Stimulated activated memory B cell treated with anti-CD40 and anti-IgM and Interleukin-4, amounts not matched to agents 10 μg/mL and 1 μg/mL and 100 μg/mL, for 72 hours (primary cell): Measurements from ENCODE around the gene CCDC57.

Experiments used
- ATAC-seq: fragments of 150-1000 bp; cut with Tn5 transposase; 2 replicates; pipeline ENCODE4 v1.10.0; 2021
- H3K27ac Mint-ChIP-seq: one replicate; pipeline ENCODE4 v1.8.0; 2022; ENCODE audit warnings: mild to moderate bottlenecking, mixed read lengths
- H3K27me3 Mint-ChIP-seq: one replicate; pipeline ENCODE4 v1.8.0; 2022; ENCODE audit warnings: mixed read lengths
- H3K36me3 Mint-ChIP-seq: one replicate; pipeline ENCODE4 v1.8.0; 2022; ENCODE audit warnings: mixed read lengths
- H3K4me1 Mint-ChIP-seq: one replicate; pipeline ENCODE4 v1.8.0; 2022; ENCODE audit warnings: mixed read lengths
- H3K4me3 Mint-ChIP-seq: one replicate; pipeline ENCODE4 v1.8.0; 2022; ENCODE audit warnings: mild to moderate bottlenecking, moderate library complexity, mixed read lengths
- H3K9me3 Mint-ChIP-seq: one replicate; pipeline ENCODE4 v1.8.0; 2022; ENCODE audit warnings: mixed read lengths

The CCDC57 gene

GRCh38 chr17:82085931-82086764 is 126.5 kb downstream of the CCDC57 start:
- H3K9me3 Mint-ChIP-seq, result no peaks in the 10 kb centered on the region
- H3K4me1 Mint-ChIP-seq, result no peaks in the 10 kb centered on the region
- ATAC-seq, result no peak
- no peaks in the 10 kb centered on the region for H3K27me3 Mint-ChIP-seq
- H3K4me3 Mint-ChIP-seq, result no peak overlapping the region
- no peak overlapping the region for H3K27ac Mint-ChIP-seq
- peaks cover 38% of the 10 kb centered on the region for H3K36me3 Mint-ChIP-seq

DNA sequence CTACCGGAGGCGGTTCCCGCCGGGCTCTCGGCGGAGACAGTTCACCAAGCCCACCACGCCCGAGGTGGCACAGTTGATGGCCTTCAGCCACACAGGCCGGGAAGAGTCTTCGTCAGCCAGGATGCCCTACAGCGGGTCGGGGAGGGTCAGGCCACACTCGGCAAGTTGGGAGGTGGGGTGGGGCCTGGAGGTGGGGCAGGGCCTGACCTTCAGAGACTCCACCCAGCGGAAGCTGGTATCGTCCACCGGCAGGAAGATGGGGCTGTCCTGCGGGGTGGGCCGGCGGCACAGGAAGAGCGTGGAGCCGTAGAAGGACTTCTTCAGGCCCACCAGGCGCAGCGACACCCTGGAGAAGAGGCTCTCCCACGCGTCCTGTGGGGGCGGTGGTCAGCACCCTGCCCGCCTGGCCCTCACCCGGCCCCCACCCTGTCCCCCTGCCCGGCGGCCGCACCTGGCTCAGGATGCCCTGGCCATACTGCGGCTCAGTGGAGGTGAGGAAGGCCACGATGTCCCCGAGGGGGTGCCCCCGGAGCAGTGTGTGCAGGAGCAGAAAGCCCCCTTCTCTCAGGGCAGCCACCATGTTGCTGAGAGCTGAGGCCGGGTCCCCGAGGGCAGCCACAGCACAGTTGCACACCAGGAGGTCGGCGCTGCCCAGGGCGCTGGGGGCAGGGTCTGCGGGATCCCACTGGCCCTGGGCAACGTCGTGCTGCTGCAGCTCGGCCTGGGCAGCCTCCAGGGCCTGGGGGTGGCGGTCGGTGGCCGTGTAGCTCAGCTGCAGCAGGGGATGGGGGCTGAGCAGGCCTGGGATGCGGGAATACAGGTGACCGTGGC is 127.4 kb downstream of the CCDC57 start:
- H3K4me1 Mint-ChIP-seq, result no peaks in the 10 kb centered on the region
- H3K9me3 Mint-ChIP-seq, result no peaks in the 10 kb centered on the region
- H3K4me3 Mint-ChIP-seq, result no peak overlapping the region
- no peak for ATAC-seq
- H3K27me3 Mint-ChIP-seq, result no peaks in the 10 kb centered on the region
- H3K27ac Mint-ChIP-seq, result no peak overlapping the region
- peaks cover 47% of the 10 kb centered on the region for H3K36me3 Mint-ChIP-seq

- no peaks in the 10 kb centered on the region for H3K27me3 Mint-ChIP-seq
- no peak overlapping the region for H3K4me3 Mint-ChIP-seq
- ATAC-seq, result no peak
- no peaks in the 10 kb centered on the region for H3K4me1 Mint-ChIP-seq
- H3K9me3 Mint-ChIP-seq, result no peaks in the 10 kb centered on the region
- no peak overlapping the region for H3K27ac Mint-ChIP-seq
- H3K36me3 Mint-ChIP-seq, result peaks cover 55% of the 10 kb centered on the region
Observed at GRCh38 chr17:82084373-82085030, 128.1 kb downstream of the CCDC57 start.

DNA sequence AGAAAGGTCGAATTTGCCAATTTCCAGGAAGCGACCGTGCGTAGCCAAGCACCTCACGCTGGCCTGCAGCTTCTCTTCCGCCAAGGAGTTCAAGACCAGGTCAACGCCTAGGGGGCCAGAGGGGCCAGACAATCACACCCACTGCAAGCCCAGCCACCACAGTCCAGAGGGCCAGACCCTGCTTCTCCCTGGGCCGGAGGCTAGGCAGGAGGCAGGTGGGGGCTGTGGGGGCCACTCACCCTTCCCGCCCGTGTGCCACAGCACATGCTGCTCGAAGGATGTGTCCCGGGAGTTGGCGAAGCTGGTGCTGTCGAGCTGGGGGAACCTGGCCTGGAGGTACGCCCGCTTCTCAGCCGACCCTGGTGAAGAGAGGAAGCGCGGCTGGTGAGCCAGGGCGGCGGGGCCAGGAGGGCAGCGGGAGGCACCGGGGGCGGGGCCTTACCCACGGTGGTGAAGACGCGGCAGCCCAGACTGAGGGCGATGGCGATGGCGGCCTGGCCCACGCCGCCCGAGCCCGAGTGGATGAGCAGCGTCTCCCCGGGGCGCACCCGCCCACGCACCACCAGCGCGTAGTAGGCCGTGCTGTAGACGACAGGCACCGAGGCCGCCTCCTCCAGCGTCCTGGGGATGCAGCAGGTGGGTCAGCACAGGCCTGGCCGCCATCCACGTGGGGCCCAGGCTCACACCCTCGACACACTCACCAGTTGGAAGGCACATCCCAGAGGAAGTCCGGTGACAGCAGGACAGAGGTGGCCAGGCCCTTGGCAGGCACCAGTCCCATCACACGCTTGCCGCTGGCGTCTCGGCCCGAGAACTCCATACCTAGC is 128.9 kb downstream of the CCDC57 start:
- no peak for ATAC-seq
- no peaks in the 10 kb centered on the region for H3K4me1 Mint-ChIP-seq
- H3K27me3 Mint-ChIP-seq, result no peaks in the 10 kb centered on the region
- H3K9me3 Mint-ChIP-seq, result no peaks in the 10 kb centered on the region
- H3K36me3 Mint-ChIP-seq, result peaks cover 60% of the 10 kb centered on the region
- H3K4me3 Mint-ChIP-seq, result no peak overlapping the region
- H3K27ac Mint-ChIP-seq, result no peak overlapping the region

DNA sequence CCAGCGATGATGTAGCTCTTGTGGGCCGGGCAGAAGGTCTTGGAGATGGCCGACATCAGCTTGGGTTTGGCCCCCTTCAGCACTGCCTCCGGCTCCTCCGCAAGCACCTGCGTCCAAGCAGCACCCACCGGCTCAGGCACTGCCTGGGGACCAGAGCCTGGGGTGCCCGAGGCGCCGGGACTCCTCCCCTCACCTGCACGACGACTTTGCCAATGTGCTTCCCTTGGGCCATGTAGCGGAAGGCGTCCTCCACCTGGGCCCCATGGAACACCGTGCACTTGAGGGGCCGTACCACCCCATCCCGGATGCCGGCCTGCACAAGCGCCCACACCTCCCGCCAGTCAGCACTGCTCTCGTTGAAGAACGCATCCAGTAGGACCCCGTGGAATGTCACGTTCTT is 129.6 kb downstream of the CCDC57 start:
- Mint-ChIP-seq H3K4me1 (no peaks in the 10 kb centered on the region), H3K4me3 (no peak overlapping the region), H3K27me3 (no peaks in the 10 kb centered on the region), H3K27ac (no peak overlapping the region), H3K36me3 (peaks cover 61% of the 10 kb centered on the region), H3K9me3 (no peaks in the 10 kb centered on the region)
- ATAC-seq, result no peak

GRCh38 chr17:82082456-82082855 is 130.2 kb downstream of the CCDC57 start:
- no peak overlapping the region for H3K4me3 Mint-ChIP-seq
- H3K4me1 Mint-ChIP-seq, result no peaks in the 10 kb centered on the region
- no peaks in the 10 kb centered on the region for H3K9me3 Mint-ChIP-seq
- H3K27ac Mint-ChIP-seq, result no peak overlapping the region
- H3K36me3 Mint-ChIP-seq, result peaks cover 65% of the 10 kb centered on the region
- no peak for ATAC-seq
- H3K27me3 Mint-ChIP-seq, result no peaks in the 10 kb centered on the region

GRCh38 chr17:82081966-82082365 is 130.7 kb downstream of the CCDC57 start:
- H3K9me3 Mint-ChIP-seq, result no peaks in the 10 kb centered on the region
- no peak for ATAC-seq
- peaks cover 67% of the 10 kb centered on the region for H3K36me3 Mint-ChIP-seq
- H3K4me1 Mint-ChIP-seq, result no peaks in the 10 kb centered on the region
- no peaks in the 10 kb centered on the region for H3K27me3 Mint-ChIP-seq
- H3K27ac Mint-ChIP-seq, result no peak overlapping the region
- no peak overlapping the region for H3K4me3 Mint-ChIP-seq

- peaks cover 4% of the 10 kb centered on the region for H3K27me3 Mint-ChIP-seq
- no peaks in the 10 kb centered on the region for H3K9me3 Mint-ChIP-seq
- no peak overlapping the region for H3K4me3 Mint-ChIP-seq
- peaks cover 2% of the 10 kb centered on the region for H3K4me1 Mint-ChIP-seq
- H3K27ac Mint-ChIP-seq, result no peak overlapping the region
- no peak for ATAC-seq
- H3K36me3 Mint-ChIP-seq, result peaks cover 71% of the 10 kb centered on the region
Observed at GRCh38 chr17:82081546-82081945, 131.1 kb downstream of the CCDC57 start.

- H3K27me3 Mint-ChIP-seq, result peaks cover 9% of the 10 kb centered on the region
- peaks cover 5% of the 10 kb centered on the region for H3K4me1 Mint-ChIP-seq
- peaks cover 72% of the 10 kb centered on the region for H3K36me3 Mint-ChIP-seq
- no peaks in the 10 kb centered on the region for H3K9me3 Mint-ChIP-seq
- ATAC-seq, result no peak
- H3K4me3 Mint-ChIP-seq, result no peak overlapping the region
- no peak overlapping the region for H3K27ac Mint-ChIP-seq
Observed at GRCh38 chr17:82080789-82081464, 131.7 kb downstream of the CCDC57 start.

DNA sequence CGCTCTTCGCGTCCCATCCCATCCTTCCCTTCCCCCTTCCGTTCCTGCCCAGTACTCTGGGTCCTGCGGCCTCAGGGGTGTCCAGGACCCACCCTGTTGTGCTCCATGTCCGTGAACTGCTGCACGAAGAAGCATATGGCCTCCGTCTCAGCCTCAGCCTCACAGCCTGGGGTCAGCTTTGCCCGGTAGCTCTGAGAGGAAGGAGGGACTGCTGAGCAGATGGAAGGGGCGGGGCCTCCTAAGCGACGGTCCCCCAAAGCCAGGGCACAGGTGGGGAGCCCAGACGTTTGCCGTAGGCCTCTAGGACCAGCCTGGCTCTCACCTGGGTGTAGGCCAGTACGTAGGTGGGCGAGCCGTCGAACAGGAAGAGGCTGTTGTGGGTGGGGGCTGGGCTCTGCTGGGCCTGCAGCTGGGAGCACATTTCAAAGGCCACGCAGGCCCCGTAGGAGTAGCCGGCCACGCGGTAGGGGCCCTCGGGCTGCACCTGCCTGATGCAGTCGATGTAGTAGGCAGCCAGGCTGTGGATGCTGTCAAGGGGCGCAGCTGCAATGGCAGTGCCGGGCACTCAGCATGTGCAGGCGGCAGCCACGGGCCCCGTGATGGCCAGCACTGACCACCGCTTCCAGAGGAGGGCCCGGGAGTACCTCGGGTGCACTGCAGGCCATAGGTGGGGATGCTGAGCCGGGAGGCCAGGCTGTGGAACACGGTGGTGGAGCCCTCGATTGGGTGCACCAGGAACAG is 132.4 kb downstream of the CCDC57 start:
- no peak overlapping the region for H3K27ac Mint-ChIP-seq
- H3K9me3 Mint-ChIP-seq, result no peaks in the 10 kb centered on the region
- H3K4me3 Mint-ChIP-seq, result no peak overlapping the region
- H3K4me1 Mint-ChIP-seq, result peaks cover 5% of the 10 kb centered on the region
- ATAC-seq, result no peak
- H3K36me3 Mint-ChIP-seq, result peaks cover 72% of the 10 kb centered on the region
- H3K27me3 Mint-ChIP-seq, result peaks cover 9% of the 10 kb centered on the region

GRCh38 chr17:82079001-82079677 is 133.5 kb downstream of the CCDC57 start:
- no peak overlapping the region for H3K27ac Mint-ChIP-seq
- H3K36me3 Mint-ChIP-seq, result peaks cover 61% of the 10 kb centered on the region
- no peak overlapping the region for H3K4me3 Mint-ChIP-seq
- H3K9me3 Mint-ChIP-seq, result no peaks in the 10 kb centered on the region
- H3K4me1 Mint-ChIP-seq, result peaks cover 5% of the 10 kb centered on the region
- no peak for ATAC-seq
- H3K27me3 Mint-ChIP-seq, result peaks cover 9% of the 10 kb centered on the region

- no peak overlapping the region for H3K27ac Mint-ChIP-seq
- H3K9me3 Mint-ChIP-seq, result no peaks in the 10 kb centered on the region
- H3K27me3 Mint-ChIP-seq, result peaks cover 9% of the 10 kb centered on the region
- H3K4me3 Mint-ChIP-seq, result no peak overlapping the region
- H3K36me3 Mint-ChIP-seq, result peaks cover 54% of the 10 kb centered on the region
- peaks cover 5% of the 10 kb centered on the region for H3K4me1 Mint-ChIP-seq
- no peak for ATAC-seq
Observed at GRCh38 chr17:82078433-82078832, 134.2 kb downstream of the CCDC57 start.

DNA sequence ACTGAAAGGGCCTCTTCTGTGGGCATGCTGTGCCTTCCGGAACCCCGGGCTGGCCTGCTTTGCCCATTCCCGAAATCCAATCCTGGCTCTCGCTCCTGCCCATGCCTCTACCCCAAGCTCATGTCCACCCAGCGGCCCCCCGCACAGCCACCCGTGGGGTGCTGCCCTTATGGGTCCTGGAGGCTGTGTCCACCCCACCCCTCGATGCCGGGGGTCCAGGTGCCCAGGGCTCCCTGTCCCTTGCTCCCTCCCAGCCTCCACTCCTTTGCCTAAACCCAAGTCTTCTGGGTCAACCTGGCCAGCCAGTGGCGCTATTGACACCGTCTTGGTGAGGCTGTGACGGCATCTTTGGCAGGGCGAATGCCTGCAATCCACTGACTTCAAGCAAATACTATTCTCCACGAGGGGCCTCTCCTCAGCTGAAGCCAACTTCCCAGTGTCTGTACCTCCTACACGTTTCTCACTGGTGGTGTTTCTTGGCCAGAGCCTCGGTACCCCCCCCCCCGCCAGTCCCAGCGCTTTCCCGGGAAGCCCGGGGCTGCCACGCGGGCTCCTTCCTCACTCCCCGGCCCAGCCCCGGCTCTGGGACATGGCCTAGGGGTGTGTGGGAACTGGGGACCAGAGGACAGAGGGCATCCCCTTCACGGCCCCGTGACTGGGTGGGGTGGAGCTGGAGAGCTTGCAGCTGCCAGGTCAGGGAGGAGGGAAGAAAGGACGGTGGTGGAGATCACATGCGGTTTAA is 134.9 kb downstream of the CCDC57 start:
- no peak overlapping the region for H3K27ac Mint-ChIP-seq
- H3K9me3 Mint-ChIP-seq, result no peaks in the 10 kb centered on the region
- H3K4me1 Mint-ChIP-seq, result peaks cover 5% of the 10 kb centered on the region
- no peak for ATAC-seq
- H3K36me3 Mint-ChIP-seq, result peaks cover 48% of the 10 kb centered on the region
- no peak overlapping the region for H3K4me3 Mint-ChIP-seq
- H3K27me3 Mint-ChIP-seq, result peaks cover 9% of the 10 kb centered on the region
